Eye (tissue), 1 donor: ENCODE results near the gene TTL.
"Not testable (repeated sequence)": the region's sequence is repeated elsewhere in the genome, so short reads cannot be mapped to it uniquely, and the experiment has no call there.

Source experiments
- DNase-seq: peaks from one replicate; pipeline ENCODE4 v3.0.0-alpha.2; 2015

Gene TTL

DNA sequence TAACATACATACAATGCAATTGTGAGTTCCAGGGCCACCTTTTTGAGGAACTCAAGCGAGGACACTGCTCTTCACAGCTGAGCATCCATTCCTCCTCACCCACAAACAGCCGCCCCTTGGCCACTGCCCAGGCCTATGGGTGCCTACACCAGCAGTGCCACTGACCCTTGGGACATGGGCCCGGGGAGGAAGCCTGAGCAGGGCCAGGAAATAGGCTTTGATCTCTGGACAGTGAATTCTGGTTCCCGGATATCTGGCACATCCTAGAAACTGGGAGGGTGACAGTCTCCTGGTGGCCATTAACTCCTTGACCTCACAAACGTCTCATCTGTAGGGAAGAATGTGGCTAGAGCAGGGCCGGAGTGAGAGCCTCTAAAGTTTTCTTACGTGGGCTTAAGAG, 5.5 kb upstream of the TTL start:
- no peak for DNase-seq

DNA sequence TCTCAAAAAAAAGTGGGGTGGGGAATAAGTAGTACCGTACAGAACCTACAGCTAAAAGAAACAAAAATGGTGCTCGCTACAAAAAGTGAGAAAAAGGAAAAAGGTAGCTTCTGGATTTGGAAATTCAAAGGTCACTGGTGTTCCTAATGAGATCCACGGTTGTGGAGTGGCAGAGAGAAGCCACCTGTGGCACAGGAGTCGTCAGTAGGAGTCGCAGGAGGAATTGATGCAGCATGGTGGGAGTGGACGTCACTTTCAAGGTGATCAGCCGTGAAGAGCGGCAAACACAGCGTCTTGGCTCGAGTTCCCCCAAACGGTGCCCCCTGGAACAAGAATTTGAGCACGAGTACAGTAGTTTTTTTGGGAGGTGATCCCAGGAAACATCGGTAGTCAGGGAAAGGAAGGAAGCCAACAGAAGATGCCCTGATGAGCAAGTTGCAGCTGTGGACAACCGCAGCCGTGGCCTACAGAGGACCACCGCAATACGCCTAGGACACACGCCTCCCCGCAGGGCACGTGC, 1.4 kb upstream of the TTL start:
- DNase-seq: no peak

DNA sequence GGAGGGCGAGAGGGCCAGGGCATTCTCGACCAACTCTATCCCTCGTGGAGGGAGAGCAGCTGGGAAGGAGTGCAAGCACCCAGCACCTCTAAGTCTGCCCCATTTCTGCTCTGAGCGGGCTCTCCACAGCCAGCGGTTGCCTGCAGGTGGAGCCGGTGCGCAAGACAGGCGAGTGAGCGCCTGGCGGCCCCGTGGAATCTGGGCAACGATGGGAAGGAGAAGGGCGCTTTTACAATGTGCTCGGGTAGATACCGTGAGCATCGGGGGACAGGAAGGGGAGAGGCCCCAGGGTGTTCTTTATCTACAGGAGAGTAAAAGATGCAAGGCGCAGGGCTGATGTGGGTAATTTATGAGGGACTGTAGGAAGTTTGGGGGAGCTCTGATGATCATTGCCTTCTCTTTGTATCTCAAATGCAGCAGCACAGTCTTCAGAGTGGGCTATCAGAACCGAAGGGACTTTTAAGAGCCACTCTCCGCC, 867 bp upstream of the TTL start:
- DNase-seq: no peak

DNA sequence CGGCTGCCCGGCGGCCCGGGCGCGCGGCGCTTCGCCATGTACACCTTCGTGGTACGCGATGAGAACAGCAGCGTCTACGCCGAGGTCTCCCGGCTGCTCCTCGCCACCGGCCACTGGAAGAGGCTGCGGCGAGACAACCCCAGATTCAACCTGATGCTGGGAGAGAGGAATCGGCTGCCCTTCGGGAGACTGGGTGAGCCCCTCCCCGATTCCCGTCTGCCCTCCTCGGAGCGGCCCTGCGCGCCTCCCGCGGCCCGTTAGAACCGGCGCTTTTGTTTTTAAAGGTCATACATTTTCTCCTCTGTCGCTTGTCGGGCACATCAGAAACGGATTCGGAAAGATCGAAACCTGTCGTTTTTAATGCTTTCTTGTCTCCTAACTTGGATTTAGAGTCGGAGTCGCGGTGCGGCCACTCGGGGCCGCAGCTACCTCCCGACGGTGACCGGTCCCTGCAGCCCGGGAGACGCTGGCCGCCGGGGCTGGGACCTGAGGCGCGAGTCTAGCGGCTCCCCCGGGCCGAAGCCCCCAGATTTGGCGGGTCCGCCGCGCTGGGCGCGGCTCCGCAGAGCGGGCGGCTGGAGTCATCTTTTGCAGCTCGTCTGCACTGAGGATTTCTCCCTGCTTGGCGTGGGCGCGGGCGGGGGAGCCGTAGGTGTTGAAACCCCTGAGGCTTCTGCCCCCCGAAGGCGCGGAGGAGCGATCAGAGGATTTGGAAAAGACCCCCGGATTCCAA, 519 bp downstream of the TTL start:
- DNase-seq: peak; percentile 85

DNA sequence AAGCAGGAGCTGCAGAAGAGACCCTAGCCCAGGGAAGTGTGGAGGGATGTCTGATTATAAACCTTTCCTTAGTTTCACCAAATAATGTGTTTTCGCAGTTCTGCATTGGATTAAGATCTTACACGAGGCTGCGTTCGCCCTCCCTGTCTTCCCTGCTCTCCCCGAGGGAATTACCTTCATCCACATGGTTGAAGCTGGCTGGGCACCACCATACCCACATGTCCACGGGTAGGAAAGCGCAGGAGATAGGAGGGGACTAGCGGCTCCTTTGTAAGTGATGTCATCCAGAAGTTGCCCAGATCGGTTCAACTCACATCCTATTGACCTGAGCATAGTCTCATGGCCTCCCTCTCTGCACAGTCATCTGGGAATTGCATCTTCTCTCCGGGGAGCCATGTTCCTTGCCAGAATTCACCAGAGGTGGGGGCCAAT, 1.1 kb downstream of the TTL start:
- peak; percentile 82 for DNase-seq

DNA sequence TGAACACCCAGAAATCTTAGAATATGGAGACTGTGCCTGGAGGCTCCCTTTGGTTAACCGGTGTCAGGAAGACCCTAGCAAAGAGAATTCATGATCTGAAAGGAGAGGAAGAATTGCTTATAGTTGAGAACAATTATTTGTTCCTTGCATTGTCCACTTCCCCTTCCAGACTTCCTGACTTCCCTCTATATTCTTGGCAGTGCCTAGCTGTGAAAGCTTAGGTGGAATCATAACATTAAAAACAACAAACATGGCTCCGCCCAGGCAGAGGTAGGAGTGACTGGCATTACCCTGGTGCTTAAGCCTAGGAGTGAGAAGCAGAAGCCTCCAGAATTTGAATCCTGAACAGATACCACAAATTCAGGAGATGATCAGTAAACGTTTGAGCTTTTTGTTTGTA, 1.9 kb downstream of the TTL start:
- no peak for DNase-seq

DNA sequence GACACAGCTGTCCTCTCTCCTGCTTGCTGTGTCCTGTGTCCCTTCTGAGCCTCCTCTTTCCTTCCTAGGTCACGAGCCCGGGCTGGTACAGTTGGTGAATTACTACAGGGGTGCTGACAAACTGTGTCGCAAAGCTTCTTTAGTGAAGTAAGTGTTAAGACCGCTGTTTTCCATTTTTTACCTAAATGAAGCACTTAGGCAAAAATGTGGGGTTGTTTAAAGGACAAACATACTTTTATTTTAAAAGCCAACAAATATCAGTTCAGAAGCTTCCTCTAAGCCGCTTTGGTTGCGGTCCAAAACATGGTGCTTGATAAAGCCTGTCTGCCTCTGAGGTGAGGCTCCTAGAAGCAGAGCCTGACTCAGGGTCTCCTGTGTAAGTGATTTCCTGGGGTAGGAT, 3.9 kb downstream of the TTL start:
- DNase-seq: no peak

DNA sequence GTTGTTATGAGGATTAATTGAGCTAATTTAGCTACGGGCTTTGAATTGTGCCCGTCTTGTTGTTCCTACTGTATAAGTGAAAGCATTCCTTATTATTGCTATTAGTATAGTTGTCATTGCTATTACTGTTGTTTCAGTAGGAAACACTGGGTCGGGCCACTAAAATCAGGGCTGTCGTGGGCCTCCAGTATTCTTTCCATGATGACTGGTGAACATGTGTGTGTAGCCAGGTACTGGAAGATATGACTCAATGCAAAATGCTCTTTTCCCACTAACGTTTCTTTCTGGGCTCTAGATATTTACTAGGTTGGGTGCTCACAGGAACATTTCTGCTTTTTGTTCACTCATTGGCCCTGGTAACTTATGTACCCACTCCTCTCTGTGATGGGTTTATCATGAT, 4.9 kb downstream of the TTL start:
- DNase-seq: no peak

DNA sequence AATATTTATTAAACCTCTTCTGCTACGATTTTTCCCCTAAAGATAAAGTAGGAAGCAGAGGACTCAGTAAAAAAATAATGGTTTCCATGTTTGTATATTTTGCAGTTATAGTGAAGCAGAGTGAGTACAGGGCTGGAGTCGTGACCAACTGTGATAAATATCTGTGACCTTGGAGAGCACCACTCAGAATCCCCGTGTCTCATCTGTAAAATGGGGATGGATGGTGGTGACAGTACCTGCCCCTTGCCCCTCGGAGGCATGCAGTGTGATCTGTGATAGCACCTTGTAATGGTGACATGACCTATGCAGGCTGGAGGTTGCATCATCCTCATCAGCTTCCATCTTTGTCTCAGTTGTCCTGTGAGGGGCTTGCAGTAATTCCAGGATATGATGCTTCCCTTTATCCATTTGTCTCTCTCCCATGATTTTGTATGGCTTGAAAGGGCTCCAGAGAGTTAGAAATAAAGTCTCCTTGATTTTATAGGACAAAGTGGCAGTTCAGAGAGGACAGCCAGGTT, 5.5 kb downstream of the TTL start:
- no peak for DNase-seq

DNA sequence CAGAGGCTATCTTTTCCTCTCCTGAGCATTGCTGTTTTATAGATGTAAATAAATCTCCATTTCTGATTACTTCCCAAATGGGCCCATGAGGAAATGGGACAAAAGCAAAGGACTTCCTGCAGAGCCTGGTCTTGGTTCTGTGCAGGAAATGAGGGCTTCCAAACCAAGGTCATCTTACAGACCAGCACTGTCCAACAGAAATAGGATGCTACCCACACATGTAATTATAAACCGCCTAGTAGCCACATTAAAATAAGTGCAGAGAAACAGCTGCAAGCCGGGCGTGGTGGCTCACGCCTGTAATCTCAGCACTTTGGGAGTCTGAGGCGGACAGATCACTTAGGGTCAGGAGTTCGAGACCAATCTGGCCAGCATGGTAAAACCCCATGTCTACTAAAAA, 6.2 kb downstream of the TTL start:
- no peak for DNase-seq

DNA sequence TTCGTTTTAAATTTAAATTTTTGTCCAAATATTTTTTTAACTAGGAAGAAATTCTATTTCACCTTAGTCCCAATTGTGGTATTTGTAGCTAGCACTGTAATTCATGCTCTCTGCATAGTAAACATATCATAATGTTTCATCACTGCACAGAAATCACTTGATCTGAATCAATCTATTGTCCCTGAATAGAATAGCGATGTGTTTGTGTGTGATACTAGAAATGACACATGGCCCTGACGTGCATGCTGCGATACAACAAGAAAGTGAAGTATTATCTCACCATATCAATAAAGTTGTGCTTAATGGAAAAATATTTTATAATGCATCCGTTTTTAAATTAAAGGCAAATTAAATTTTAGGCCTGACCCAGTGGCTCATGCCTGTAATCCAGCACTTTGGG, 10.0 kb downstream of the TTL start:
- DNase-seq: no peak

DNA sequence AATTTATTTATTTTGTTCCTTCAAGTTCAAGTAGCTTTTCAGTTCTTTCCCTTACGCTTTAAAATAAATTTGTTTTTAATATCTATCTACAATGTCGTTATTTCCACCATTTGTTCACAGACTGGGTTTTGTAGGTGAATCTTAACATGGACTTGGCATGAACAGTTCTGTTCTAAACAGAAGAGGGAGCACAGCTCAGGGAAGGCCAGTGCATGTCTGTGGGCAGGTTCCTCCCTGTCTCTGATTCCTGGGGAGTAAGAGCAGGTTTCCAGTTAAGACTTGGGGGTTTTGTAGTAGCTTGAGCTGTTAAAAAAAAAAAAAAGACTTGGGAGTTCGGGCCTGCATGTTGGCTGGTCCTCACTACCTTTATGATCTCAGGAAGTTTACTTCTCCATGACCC, 11.1 kb downstream of the TTL start:
- DNase-seq: no peak

DNA sequence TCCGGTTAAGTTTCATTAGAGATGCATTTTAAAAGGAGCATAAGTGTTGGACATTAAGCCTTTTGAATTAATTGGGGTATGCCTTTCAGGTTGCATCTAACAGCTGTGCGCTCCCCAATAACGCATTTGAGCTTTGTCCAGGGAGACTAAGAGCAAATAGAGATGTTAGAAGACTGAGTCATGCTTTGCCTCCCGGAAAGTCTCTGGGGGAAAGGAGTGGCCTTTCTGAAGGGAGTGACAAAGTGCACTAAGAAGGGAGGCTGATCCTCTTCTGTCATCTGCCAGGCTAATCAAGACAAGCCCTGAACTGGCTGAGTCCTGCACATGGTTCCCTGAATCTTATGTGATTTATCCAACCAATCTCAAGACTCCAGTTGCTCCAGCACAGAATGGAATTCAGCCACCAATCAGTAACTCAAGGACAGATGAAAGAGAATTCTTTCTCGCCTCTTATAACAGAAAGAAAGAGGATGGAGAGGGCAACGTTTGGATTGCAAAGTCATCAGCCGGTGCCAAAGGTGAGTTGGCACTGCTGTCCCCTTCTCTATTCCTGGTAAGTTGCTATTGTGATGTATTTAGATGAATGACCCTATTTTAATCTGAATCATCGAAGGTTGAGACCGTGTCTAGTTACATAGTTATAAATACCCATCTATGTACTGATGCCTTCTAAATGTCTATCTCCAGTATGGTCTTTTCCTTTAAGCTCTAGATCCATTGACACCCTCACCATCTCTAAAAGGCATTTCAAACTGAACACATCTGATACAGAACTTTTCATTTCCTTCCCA, 12.1 kb downstream of the TTL start:
- peak; percentile 49 for DNase-seq

DNA sequence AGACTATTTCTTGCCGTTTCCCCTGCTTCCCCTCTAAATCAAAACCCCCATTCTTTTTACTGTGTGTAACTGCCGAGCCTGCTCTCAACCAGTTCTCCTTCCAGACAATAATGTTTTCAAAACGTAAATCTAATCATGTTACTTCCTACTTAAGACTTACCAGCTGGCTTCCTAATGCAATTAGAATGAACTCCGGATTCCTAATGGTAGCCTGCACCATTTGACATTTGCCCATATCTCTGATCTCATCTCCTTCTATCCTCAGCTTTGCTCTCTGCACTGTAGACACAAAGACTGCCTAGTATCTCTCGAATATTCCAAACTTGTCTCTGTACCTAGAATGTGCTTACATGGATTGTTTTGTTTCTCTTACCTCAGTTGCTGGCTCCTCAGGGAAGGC, 12.9 kb downstream of the TTL start:
- DNase-seq: no peak

DNA sequence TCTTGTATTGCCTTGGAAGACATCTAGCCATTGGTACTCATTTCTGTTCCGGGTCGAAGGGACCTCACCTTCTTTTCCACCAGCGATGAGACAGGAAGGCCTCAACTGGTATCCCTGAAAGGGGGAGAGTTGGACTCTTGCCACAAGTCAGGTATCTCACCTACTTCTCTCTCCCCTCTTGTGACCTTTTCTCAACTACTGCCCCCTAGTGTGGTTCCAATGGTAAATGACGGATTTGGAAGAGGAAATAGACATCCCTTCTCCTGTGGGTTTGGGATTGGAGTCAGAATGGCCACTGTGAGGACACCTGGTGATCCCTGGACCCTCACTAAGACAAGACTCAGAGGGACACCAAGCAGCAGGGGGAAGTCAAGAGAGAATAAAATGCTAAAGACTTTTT, 13.9 kb downstream of the TTL start:
- not testable (repeated sequence) for DNase-seq

DNA sequence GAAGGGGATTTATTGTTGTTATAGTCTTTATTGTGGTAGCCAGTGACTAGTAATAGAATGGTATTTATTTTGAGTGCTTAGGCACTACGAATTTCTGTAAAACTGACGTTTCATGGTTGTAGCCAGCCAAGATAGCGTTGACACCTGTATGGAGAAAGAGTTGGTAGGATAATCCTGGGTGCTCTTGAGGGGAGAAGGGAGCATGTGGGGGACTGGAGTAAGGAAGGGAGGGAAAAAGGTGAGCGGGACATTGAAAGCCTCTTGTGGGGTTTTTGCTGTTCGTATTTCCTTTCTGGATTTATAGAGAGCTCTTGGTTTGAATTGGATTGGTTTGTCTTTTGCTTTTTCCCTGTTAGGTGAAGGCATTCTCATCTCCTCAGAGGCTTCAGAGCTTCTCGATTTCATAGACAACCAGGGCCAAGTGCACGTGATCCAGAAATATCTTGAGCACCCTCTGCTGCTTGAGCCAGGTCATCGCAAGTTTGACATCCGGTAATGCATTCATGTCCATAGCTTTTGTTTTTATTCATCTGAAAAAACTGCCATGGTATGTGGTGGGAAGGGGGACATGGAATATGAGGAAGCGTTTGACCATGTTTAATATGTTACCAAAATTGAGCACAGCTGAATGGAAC, 19.0 kb downstream of the TTL start:
- DNase-seq: peak; percentile 14

DNA sequence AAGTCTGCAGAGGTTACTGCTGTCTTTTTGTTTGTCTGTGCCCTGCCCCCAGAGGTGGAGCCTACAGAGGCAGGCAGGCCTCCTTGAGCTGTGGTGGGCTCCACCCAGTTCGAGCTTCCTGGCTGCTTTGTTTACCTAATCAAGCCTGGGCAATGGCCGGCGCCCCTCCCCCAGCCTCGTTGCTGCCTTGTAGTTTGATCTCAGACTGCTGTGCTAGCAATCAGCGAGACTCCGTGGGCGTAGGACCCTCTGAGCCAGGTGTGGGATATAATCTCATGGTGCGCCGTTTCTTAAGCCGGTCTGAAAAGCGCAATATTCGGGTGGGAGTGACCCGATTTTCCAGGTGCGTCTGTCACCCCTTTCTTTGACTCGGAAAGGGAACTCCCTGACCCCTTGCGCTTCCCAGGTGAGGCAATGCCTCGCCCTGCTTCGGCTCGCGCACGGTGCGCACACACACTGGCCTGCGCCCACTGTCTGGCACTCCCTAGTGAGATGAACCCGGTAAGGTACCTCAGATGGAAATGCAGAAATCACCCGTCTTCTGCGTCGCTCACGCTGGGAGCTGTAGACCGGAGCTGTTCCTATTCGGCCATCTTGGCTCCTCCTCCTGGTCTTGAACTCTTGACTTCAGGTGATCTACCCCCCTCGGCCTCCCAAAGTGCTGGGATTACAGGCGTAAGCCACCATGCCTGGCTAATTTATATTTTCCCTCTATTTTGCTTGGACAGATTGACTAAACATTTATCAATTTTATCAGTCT, 27.5 kb downstream of the TTL start:
- not testable (repeated sequence) for DNase-seq

DNA sequence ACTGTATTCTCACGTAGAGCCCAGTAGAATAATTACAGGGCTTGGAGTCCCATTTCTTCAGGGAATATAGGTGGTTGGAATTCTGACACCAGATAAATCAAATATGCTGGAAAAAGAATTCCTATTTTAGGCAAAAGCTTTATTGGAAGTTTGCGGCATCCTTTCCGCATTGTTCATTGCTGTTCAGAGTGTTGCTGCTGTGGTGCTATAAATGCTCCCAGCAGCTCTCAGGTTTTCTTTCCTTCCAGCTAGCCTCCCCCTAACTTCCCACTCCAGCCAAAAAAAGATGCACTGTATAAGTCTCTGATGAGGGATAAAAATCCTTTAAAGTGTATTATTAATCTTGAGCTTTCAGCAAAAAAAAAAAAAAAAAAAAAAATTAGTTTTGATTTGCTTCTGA, 34.8 kb downstream of the TTL start:
- no peak for DNase-seq

DNA sequence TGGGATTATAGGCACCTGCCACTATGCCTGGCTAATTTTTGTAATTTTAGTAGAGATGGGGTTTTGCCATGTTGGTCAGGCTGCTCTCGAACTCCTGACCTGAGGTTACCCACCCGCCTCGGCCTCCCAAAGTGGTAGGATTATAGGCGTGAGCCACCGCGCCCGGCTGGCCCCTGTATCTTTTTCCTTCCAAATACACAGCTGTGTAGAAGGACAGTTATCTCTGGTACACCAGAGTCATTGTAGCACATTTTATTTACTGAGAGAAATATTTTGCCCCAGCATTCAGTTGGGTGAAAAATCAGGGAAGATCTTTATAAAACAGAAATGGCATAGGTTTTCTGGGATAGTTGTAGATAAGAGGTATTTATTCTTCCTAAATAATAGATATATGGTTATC, 36.9 kb downstream of the TTL start:
- no peak for DNase-seq

DNA sequence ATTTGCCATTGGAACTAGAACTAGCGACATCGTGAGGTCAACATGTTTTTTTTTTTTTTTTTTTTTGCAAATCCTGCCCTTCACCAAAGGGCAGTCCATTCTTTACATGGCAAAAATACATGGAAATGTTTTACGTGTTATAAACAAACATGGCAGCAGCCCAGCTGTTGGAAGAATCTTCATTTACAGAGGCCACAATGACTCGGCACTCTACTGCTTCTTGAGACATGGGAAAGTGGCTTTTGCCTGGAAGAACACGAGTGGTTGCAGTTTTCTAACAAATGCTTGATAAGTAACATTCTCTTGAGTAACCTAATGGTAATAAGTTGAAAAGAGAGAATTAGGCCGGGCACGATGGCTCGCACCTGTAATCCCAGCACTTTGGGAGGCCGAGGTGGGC, 37.5 kb downstream of the TTL start:
- DNase-seq: no peak

DNA sequence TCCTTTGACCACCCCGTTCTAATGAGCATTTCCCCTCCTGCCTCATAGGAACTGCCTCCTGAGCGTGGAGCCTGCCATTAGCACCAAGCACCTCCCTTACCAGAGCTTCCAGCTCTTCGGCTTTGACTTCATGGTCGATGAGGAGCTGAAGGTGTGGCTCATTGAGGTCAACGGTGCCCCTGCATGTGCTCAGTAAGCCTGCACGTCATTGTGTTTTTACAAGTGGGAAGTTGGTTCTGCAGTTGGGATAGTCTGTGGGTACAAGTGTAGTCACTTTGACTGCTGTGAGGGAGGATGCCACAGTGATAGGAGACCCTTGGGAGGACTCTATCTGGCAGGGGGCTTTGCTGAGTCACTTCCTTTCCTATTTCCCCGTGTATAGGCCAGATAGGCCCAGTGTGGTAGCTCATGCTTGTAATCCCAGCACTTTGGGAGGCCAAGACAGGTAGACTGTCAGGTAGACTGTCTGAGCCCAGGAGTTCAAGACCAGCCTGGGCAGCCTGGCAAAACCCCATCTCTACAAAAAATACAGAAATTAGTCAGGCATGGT, 38.4 kb downstream of the TTL start:
- no peak for DNase-seq

DNA sequence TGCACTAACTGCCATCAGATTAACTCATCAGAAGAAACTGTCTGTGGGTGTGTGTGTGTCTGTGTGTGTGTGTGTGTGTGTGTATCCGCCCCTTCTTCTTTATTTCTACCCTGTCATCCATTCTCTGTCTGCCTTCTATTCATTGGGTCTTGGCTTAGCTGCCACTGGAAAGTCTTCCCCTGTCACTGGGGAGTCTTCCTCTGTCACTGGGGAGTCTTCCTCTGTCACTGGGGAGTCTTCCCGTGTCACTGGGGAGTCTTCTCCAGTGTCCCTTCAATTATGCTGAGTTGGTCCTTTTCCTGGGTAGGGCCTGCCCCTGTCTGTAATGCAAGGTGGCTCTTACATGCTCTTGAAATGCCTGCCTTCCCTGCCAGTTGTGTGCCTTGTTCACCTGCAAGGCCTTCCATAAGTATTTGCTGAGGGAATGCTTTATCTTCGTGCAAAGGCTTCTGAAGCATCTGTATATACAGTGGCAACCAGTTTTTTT, 41.4 kb downstream of the TTL start:
- no peak for DNase-seq
